Fibroblast of lung (primary cell): ENCODE measurements around the gene CHRNA3. TPM values are rescaled to one million over a fixed set of nuclear protein-coding genes. Genes with fewer than 3 reads are reported as not detected.

Experiments
- DNase-seq, 2 donors: peaks; one replicate each; pipeline versions ENCODE4 v3.0.0 to v3.0.0-alpha.2; 2010; ENCODE audit warnings: low read depth in 2 of 2
- H2AFZ ChIP-seq: 2 replicates; pipeline ENCODE4 v1.5.1; 2012; ENCODE audit warnings: low read length, control low read depth, inconsistent platforms
- H3K27ac ChIP-seq: 2 replicates; pipeline ENCODE4 v1.5.1; 2011; ENCODE audit warnings: low read length, control low read depth; ENCODE audit not compliant: insufficient read depth
- H3K27me3 ChIP-seq: 2 replicates; pipeline ENCODE4 v1.5.1; 2011; ENCODE audit warnings: mild to moderate bottlenecking, low read length; ENCODE audit not compliant: control insufficient read depth, insufficient read depth
- H3K36me3 ChIP-seq: 2 replicates; pipeline ENCODE4 v1.5.1; 2011; ENCODE audit warnings: low read length; ENCODE audit not compliant: control insufficient read depth, insufficient read depth
- H3K4me1 ChIP-seq: 2 replicates; pipeline ENCODE4 v1.5.1; 2011; ENCODE audit warnings: low read length; ENCODE audit not compliant: control insufficient read depth, insufficient read depth; ENCODE audit errors: extremely low read depth
- H3K4me2 ChIP-seq: 2 replicates; pipeline ENCODE4 v1.5.1; 2011; ENCODE audit warnings: low read length, control low read depth; ENCODE audit not compliant: insufficient read depth; ENCODE audit errors: extremely low read depth
- H3K4me3 ChIP-seq, 4 experiments: fragments of 200-600 bp in 1 of 4; sonication (generic) in 1 of 4; replicated peaks in 1 of 4; 2 replicates each; pipeline ENCODE4 v1.5.1; 2011 to 2016; ENCODE audit warnings: low read length in 4 of 4, low read depth in 3 of 4, mild to moderate bottlenecking in 3 of 4, control low read depth in 2 of 4, inconsistent platforms in 1 of 4, mixed read lengths in 1 of 4; ENCODE audit not compliant: insufficient read depth in 1 of 4; ENCODE audit errors: control extremely low read depth in 1 of 4
- H3K79me2 ChIP-seq: 2 replicates; pipeline ENCODE4 v1.5.1; 2012; ENCODE audit warnings: mild to moderate bottlenecking, low read length, inconsistent platforms; ENCODE audit not compliant: control insufficient read depth, insufficient read depth
- H3K9ac ChIP-seq: 2 replicates; pipeline ENCODE4 v1.5.1; 2011; ENCODE audit warnings: mild to moderate bottlenecking, low read length, control low read depth; ENCODE audit not compliant: insufficient read depth
- H3K9me3 ChIP-seq: 2 replicates; pipeline ENCODE4 v1.5.1; 2012; ENCODE audit warnings: low read depth, low read length; ENCODE audit not compliant: control insufficient read depth, insufficient read depth
- H4K20me1 ChIP-seq: 2 replicates; pipeline ENCODE4 v1.5.1; 2011; ENCODE audit warnings: low read length; ENCODE audit not compliant: control insufficient read depth, insufficient read depth; ENCODE audit errors: extremely low read depth
- EZH2 ChIP-seq: IDR thresholded peaks from 2 replicates; pipeline ENCODE4 v1.5.1; 2012; ENCODE audit warnings: low read length, control low read depth, mild to moderate bottlenecking; ENCODE audit errors: missing control alignments
- polyA plus RNA-seq, 2 donors: library from polyadenylated mRNA; depleted of rRNA in 1 of 2; stranded (reverse) in 1 of 2; unstranded in 1 of 2; fragments of >200 nt; gene quantifications; 2 replicates each; pipeline ENCODE4 v1.2.1, GENCODE V29; 2011 to 2012; ENCODE audit warnings: missing spikeins in 1 of 2
- total RNA-seq: library from RNA; depleted of rRNA; stranded (reverse); fragments of >200 nt; gene quantifications from 2 replicates; pipeline ENCODE4 v1.2.1, GENCODE V29; 2014
- TF ChIP-seq, protein P1 (sequence below), 2 donors: IDR thresholded peaks in 1 of 2; conservative IDR thresholded peaks in 1 of 2; 1 replicate in 1 of 2; 2 replicates in 1 of 2; pipeline ENCODE4 v1.5.1; 2011 to 2012; ENCODE audit warnings: low read length in 2 of 2, control low read depth in 1 of 2, inconsistent platforms in 1 of 2, low read depth in 1 of 2, mild to moderate bottlenecking in 1 of 2

The CHRNA3 gene
- total and polyA plus RNA-seq, 2 donors (not counting 1 experiment from before 2014, with no cell fraction given): not detected

DNA sequence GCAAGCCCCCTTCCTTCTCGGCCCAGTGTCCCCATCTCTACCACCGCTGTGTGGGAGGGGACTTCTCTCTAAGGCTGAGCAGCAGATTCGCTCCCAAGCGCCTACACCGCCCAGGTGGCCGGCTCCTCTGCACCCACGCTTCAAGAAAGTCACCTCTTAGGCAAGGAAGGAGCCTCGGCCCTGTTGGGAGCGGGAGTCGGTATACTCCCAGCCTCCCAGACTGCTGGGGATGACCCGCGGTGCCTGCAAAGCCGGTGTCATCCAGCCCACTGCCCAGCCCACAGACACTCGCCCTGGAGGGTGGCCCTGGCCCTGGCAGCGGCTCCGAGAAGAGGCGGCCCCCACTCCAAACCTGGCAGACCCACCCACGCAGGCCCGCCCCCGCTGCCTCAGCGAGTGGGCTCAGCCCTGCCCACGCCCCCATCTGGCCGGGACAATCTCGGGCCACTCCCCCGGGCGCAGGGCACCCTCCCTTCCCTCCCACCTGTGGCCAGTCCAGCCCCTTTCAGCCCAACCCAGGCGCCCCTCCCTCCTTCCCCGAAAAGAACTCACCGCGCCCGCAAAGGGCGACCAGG, 19.8 kb upstream of the CHRNA3 start:
- H4K20me1 ChIP-seq: no peaks in the 10 kb centered on the region
- no peaks in the 10 kb centered on the region for H3K4me1 ChIP-seq
- no peak overlapping the region for H2AFZ ChIP-seq
- no peak for DNase-seq
- peaks cover 3% of the 10 kb centered on the region for H3K27me3 ChIP-seq
- no peak overlapping the region for H3K9ac ChIP-seq
- no peak overlapping the region for H3K4me2 ChIP-seq
- no peaks in the 10 kb centered on the region for H3K9me3 ChIP-seq
- H3K36me3 ChIP-seq: no peaks in the 10 kb centered on the region
- TF ChIP-seq EZH2: no peak
- TF ChIP-seq, protein P1, sequence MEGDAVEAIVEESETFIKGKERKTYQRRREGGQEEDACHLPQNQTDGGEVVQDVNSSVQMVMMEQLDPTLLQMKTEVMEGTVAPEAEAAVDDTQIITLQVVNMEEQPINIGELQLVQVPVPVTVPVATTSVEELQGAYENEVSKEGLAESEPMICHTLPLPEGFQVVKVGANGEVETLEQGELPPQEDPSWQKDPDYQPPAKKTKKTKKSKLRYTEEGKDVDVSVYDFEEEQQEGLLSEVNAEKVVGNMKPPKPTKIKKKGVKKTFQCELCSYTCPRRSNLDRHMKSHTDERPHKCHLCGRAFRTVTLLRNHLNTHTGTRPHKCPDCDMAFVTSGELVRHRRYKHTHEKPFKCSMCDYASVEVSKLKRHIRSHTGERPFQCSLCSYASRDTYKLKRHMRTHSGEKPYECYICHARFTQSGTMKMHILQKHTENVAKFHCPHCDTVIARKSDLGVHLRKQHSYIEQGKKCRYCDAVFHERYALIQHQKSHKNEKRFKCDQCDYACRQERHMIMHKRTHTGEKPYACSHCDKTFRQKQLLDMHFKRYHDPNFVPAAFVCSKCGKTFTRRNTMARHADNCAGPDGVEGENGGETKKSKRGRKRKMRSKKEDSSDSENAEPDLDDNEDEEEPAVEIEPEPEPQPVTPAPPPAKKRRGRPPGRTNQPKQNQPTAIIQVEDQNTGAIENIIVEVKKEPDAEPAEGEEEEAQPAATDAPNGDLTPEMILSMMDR (conservative IDR thresholded peaks at IDR 0.05 in 1 of 2, IDR thresholded peaks at IDR 0.05 in 1 of 2; ENCODE audit: low read depth in 1 of 2, low read length in 2 of 2): no peak
- H3K79me2 ChIP-seq: no peaks in the 10 kb centered on the region
- H3K27ac ChIP-seq: no peak overlapping the region
- H3K4me3 ChIP-seq: peak overlapping the region in 2 of 4 experiments; percentile 8 to 32

DNA sequence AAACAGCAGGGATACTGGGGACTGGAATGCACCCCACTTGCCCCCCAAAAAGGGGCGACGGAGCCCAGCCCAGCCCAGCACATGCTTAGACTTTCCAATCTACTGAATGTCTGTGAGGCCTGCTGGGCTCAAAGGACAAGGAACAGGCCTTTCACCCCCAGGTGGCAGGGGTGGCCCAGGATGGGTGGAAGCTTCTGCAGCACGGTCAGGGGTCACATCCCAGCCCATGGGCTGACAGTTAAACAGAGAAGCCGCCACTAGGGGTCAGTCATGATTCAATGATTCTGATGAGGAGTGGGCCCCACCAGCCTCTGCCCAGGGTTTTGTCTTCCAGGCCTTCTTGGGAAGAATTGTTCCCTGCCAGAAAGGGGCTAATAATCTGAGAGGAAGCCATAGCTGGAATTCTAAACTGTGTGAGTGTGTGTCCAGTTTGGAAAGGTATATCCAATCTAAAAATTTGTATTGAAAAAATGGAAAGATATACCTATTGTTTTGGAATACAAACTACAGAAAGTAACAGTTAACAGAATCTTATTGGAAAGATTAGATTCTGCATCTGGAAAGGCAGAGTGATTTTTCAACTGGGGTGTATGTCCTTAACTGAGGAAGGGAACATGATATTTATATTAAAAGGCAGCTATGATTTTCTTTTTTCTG, 18.0 kb upstream of the CHRNA3 start:
- Histone ChIP-seq H3K4me2 (no peak overlapping the region), H3K36me3 (no peaks in the 10 kb centered on the region), H4K20me1 (no peaks in the 10 kb centered on the region), H3K79me2 (no peaks in the 10 kb centered on the region), H3K9me3 (no peaks in the 10 kb centered on the region), H3K9ac (no peak overlapping the region), H2AFZ (no peak overlapping the region), H3K4me1 (no peaks in the 10 kb centered on the region), H3K27ac (no peak overlapping the region), H3K27me3 (peaks cover 3% of the 10 kb centered on the region), H3K4me3 (no peak overlapping the region)
- TF ChIP-seq, protein P1 (conservative IDR thresholded peaks at IDR 0.05 in 1 of 2, IDR thresholded peaks at IDR 0.05 in 1 of 2; ENCODE audit: low read depth in 1 of 2, low read length in 2 of 2): peak; percentile 54 to 60
- no peak for TF ChIP-seq EZH2
- DNase-seq: peak; percentile 13 to 38

DNA sequence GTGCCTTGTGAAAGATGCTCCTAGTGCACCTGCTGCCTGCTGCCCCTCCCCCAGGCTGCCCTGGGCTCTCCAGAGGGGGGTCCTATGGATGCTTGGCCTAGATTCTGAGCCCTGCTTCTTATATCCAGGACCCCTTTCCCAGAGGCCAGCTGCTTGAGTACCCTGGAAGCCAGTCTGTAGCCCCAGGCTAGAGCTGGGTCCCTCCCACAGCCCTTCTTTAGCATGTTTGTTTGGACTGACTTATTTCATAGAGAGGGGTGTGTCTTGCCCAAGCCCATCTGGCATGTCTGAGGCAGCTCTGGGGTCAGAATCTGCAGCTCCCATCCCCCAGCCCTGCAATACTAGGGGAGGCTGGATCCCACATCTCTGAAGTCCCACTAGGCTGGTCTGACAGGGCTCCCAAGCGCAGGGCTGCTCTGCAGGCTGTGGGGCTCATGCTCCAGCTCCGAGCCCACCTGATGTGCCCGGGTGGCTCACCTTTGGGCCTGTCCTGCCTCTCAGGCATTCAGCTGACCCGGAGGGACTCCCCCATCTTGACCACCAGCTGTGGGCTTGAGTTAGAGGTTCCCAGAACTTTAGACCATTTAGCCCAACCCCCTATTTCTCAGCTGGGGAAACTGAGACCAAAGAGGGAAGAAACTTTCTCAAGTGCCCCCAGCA, 17.1 kb upstream of the CHRNA3 start:
- Histone ChIP-seq H3K27me3 (peaks cover 3% of the 10 kb centered on the region), H3K4me2 (no peak overlapping the region), H3K9ac (no peak overlapping the region), H3K27ac (no peak overlapping the region), H2AFZ (no peak overlapping the region), H3K4me3 (no peak overlapping the region), H3K79me2 (no peaks in the 10 kb centered on the region), H3K36me3 (no peaks in the 10 kb centered on the region), H4K20me1 (no peaks in the 10 kb centered on the region), H3K9me3 (no peaks in the 10 kb centered on the region), H3K4me1 (no peaks in the 10 kb centered on the region)
- no peak for TF ChIP-seq EZH2
- TF ChIP-seq, protein P1 (conservative IDR thresholded peaks at IDR 0.05 in 1 of 2, IDR thresholded peaks at IDR 0.05 in 1 of 2; ENCODE audit: low read depth in 1 of 2, low read length in 2 of 2): no peak
- no peak for DNase-seq
